ENCODE data around the gene POGLUT3. TPM values are rescaled to one million over a fixed set of nuclear protein-coding genes. Genes with fewer than 3 reads are reported as not detected.

POGLUT3 gene
- total and polyA plus RNA-seq, 2 of the 8 experiments (the other 6 are each of a cell fraction or from before 2014, with no cell fraction given), result 4.7 to 17.4 TPM

- FAIRE-seq, result no peak
- 93% methylated on average over 3 of the region's 3 CpGs; no CpG with 5 or more reads in 1 of the 2 experiments for WGBS, 2 experiments (ENCODE audit: extremely low coverage in 1 of 2, insufficient coverage in 1 of 2, insufficient read length in 1 of 2, insufficient replicate concordance in 2 of 2, low coverage in 1 of 2, low lambda C conversion rate in 2 of 2, missing lambda C conversion rate in 1 of 2)
- no peak for TF ChIP-seq BRCA1 (IDR thresholded peaks at IDR 0.05; ENCODE audit: low read depth, low read length)
- no peak for TF ChIP-seq FOSL1 (IDR thresholded peaks at IDR 0.05; ENCODE audit: insufficient read depth, low read depth, low read length)
- no peak for TF ChIP-seq NRF1 (IDR thresholded peaks at IDR 0.05; ENCODE audit: low read depth, low read length)
- TF ChIP-seq RNF2 (IDR thresholded peaks at IDR 0.05; ENCODE audit: borderline replicate concordance, low read depth, low read length, missing control alignments, poor library complexity, severe bottlenecking), result no peak
- no peak for TF ChIP-seq CBX8 (IDR thresholded peaks at IDR 0.05; ENCODE audit: borderline replicate concordance, low read depth, low read length)
- TF ChIP-seq TEAD4 (IDR thresholded peaks at IDR 0.05; ENCODE audit: low read depth, low read length), result no peak
- TF ChIP-seq CTCF (IDR thresholded peaks at IDR 0.05; ENCODE audit: control extremely low read depth in 1 of 3, insufficient read depth in 1 of 3, low read depth in 1 of 3, low read length in 3 of 3), result no peak
- no peak for TF ChIP-seq PHF8 (conservative IDR thresholded peaks at IDR 0.05; ENCODE audit: low read depth, low read length)
- TF ChIP-seq POU5F1 (IDR thresholded peaks at IDR 0.05; ENCODE audit: low read depth, low read length), result no peak
Observed at GRCh38 chr11:108508653-108509593, 10.7 kb upstream of the POGLUT3 start.

More at GRCh38 chr11:108508653-108509593, 10.7 kb upstream of the POGLUT3 start:
- no peaks in the 10 kb centered on the region for H4K20me1 ChIP-seq (replicated peaks in 1 of 2; ENCODE audit: control insufficient read depth in 1 of 2, insufficient read depth in 2 of 2, low read length in 2 of 2)
- ChIA-PET POLR2A (ENCODE audit: partially characterized antibody) (no interaction called here), CTCF (ENCODE audit: partially characterized antibody) (interaction anchor here (1.1 kb wide), 1 partner anchor 9 kb away, joined by 3 read pairs; no protein-coding TSS in a partner anchor)
- no peak overlapping the region for H3K4me3 ChIP-seq (ENCODE audit: extremely low read depth in 1 of 4, insufficient read depth in 2 of 4, low read depth in 3 of 4, low read length in 4 of 4)
- H3K79me2 ChIP-seq (ENCODE audit: control insufficient read depth in 1 of 2, insufficient read depth in 2 of 2, low read length in 2 of 2), result no peaks in the 10 kb centered on the region
- H3K36me3 ChIP-seq (ENCODE audit: control insufficient read depth in 2 of 4, insufficient read depth in 4 of 4, low read length in 3 of 4), result peaks cover 4 to 32% (median 12%) of the 10 kb centered on the region in 4 experiments; a peak in 6 of 8 replicates
- H4K8ac ChIP-seq (ENCODE audit: extremely low read depth, insufficient read depth, low read length), result no peak overlapping the region
- no peak overlapping the region for H3K23ac ChIP-seq (ENCODE audit: insufficient read length)
- no peak overlapping the region for H4K91ac ChIP-seq (replicated peaks; ENCODE audit: insufficient read length, low read length)
- no peak overlapping the region for H4K5ac ChIP-seq (ENCODE audit: insufficient read length, low read depth, low read length)
- H3K9me3 ChIP-seq (ENCODE audit: insufficient read depth in 2 of 2, low read depth in 1 of 2, low read length in 1 of 2), result peaks cover 20 to 22% of the 10 kb centered on the region in 2 experiments; a peak in 3 of 4 replicates
- H3K23me2 ChIP-seq (ENCODE audit: low read depth, low read length), result no peaks in the 10 kb centered on the region
- no peak overlapping the region for H3K27ac ChIP-seq (ENCODE audit: low read depth, low read length)
- no peak overlapping the region for H3K9ac ChIP-seq (replicated peaks in 1 of 4; ENCODE audit: extremely low read depth in 1 of 4, low read depth in 3 of 4, low read length in 3 of 4)
- H3K56ac ChIP-seq (replicated peaks; ENCODE audit: insufficient read length, low read depth, low read length), result no peak overlapping the region
- no peak overlapping the region for H3K4me2 ChIP-seq (ENCODE audit: insufficient read depth in 1 of 2, low read depth in 2 of 2, low read length in 2 of 2)
- H2BK120ac ChIP-seq (replicated peaks; ENCODE audit: low read depth, low read length), result no peak overlapping the region
- no peak overlapping the region for H2AFZ ChIP-seq (ENCODE audit: low read length)
- no peaks in the 10 kb centered on the region for H3K79me1 ChIP-seq (ENCODE audit: low read depth, low read length)
- no peaks in the 10 kb centered on the region for H3K4me1 ChIP-seq (replicated peaks in 1 of 4; ENCODE audit: control insufficient read depth in 3 of 4, insufficient read depth in 4 of 4, low read length in 3 of 4)
- no peak overlapping the region for H3K14ac ChIP-seq (ENCODE audit: insufficient read length)
- no peak overlapping the region for H3K4ac ChIP-seq (replicated peaks; ENCODE audit: insufficient read length, low read depth, low read length)
- no peak overlapping the region for H3K18ac ChIP-seq (ENCODE audit: extremely low read depth, low read length)
- H3K27me3 ChIP-seq (replicated peaks in 1 of 4; ENCODE audit: control insufficient read depth in 3 of 4, extremely low read depth in 1 of 4, insufficient read depth in 3 of 4, low read length in 3 of 4), result no peaks in the 10 kb centered on the region
- no peak overlapping the region for H2BK20ac ChIP-seq (ENCODE audit: low read length)
- DNase-seq (ENCODE audit: low read depth in 1 of 2, low spot score in 2 of 2), result no peak
- H2BK15ac ChIP-seq (ENCODE audit: low read length), result no peak overlapping the region
- no peak overlapping the region for H2BK12ac ChIP-seq (ENCODE audit: low read depth, low read length)
- H2AK5ac ChIP-seq (ENCODE audit: low read depth, low read length), result no peak overlapping the region
- H2BK5ac ChIP-seq (ENCODE audit: low read depth, low read length), result no peak overlapping the region
